Skeletal muscle satellite cell (primary cell): ENCODE results near the gene DZIP1L.

Experiments used
- H3K27me3 ChIP-seq: 2 replicates; pipeline ENCODE4 v1.7.0; 2013; ENCODE audit warnings: low read length; ENCODE audit not compliant: control insufficient read depth, insufficient read depth
- H3K36me3 ChIP-seq: 2 replicates; pipeline ENCODE4 v1.7.0; 2013; ENCODE audit warnings: mild to moderate bottlenecking, control low read depth, low read length; ENCODE audit not compliant: insufficient read depth
- H3K4me1 ChIP-seq: 2 replicates; pipeline ENCODE4 v1.7.0; 2013; ENCODE audit warnings: low read length; ENCODE audit not compliant: control insufficient read depth, insufficient read depth
- H3K4me2 ChIP-seq: 2 replicates; pipeline ENCODE4 v1.7.0; 2013; ENCODE audit warnings: mild to moderate bottlenecking, low read length
- H3K4me3 ChIP-seq: 2 replicates; pipeline ENCODE4 v1.7.0; 2013; ENCODE audit warnings: low read length
- H3K9ac ChIP-seq: 2 replicates; pipeline ENCODE4 v1.7.0; 2013; ENCODE audit warnings: mild to moderate bottlenecking, low read depth, low read length, moderate library complexity
- H3K9me3 ChIP-seq: replicated peaks from 2 replicates; pipeline ENCODE4 v1.7.0; 2013; ENCODE audit warnings: mild to moderate bottlenecking, control low read depth, low read length

Gene DZIP1L

GRCh38 chr3:138135146-138135832, 19.9 kb upstream of the DZIP1L start:
- no peak overlapping the region for H3K4me3 ChIP-seq
- peaks cover 3% of the 10 kb centered on the region for H3K27me3 ChIP-seq
- no peaks in the 10 kb centered on the region for H3K4me1 ChIP-seq
- no peaks in the 10 kb centered on the region for H3K9me3 ChIP-seq
- no peak overlapping the region for H3K4me2 ChIP-seq
- H3K36me3 ChIP-seq = no peaks in the 10 kb centered on the region
- H3K9ac ChIP-seq = no peak overlapping the region

- no peak within 1 kb of the TSS for H3K9ac ChIP-seq
- H3K9me3 ChIP-seq = no peaks in the 10 kb centered on the region
Measured at GRCh38 chr3:138132239-138132638, 16.8 kb upstream of the DZIP1L start, which contains the start of gene A4GNT. Gene A4GNT (minus strand): TSS chr3:138132390. CDS start chr3:138131256, 1,134 bp downstream.

GRCh38 chr3:138127636-138128365, 12.4 kb upstream of the DZIP1L start:
- peaks cover 20% of the 10 kb centered on the region for H3K4me1 ChIP-seq
- H3K36me3 ChIP-seq = no peaks in the 10 kb centered on the region
- no peak overlapping the region for H3K9ac ChIP-seq
- no peaks in the 10 kb centered on the region for H3K9me3 ChIP-seq
- H3K4me2 ChIP-seq = no peak overlapping the region
- no peak overlapping the region for H3K4me3 ChIP-seq
- peaks cover 3% of the 10 kb centered on the region for H3K27me3 ChIP-seq

More at GRCh38 chr3:138132239-138132638, 16.8 kb upstream of the DZIP1L start, which contains the start of gene A4GNT:
- Histone ChIP-seq H3K36me3 (no peaks in the 10 kb centered on the region), H3K4me1 (no peaks in the 10 kb centered on the region), H3K4me3 (no peak within 1 kb of the TSS), H3K27me3 (peaks cover 3% of the 10 kb centered on the region), H3K4me2 (no peak within 1 kb of the TSS)

GRCh38 chr3:138125548-138126221, 10.3 kb upstream of the DZIP1L start:
- Histone ChIP-seq H3K4me3 (peak overlapping the region; percentile 44), H3K9ac (peak overlapping the region; percentile 77), H3K9me3 (no peaks in the 10 kb centered on the region), H3K36me3 (no peaks in the 10 kb centered on the region), H3K27me3 (no peaks in the 10 kb centered on the region), H3K4me2 (peak overlapping the region; percentile 77), H3K4me1 (peaks cover 20% of the 10 kb centered on the region)

GRCh38 chr3:138124706-138125355, 9.4 kb upstream of the DZIP1L start:
- H3K27me3 ChIP-seq = no peaks in the 10 kb centered on the region
- peak overlapping the region; percentile 77 for H3K4me2 ChIP-seq
- peak overlapping the region; percentile 52 for H3K4me3 ChIP-seq
- H3K9ac ChIP-seq = peak overlapping the region; percentile 77
- H3K4me1 ChIP-seq = peaks cover 20% of the 10 kb centered on the region
- H3K36me3 ChIP-seq = no peaks in the 10 kb centered on the region
- H3K9me3 ChIP-seq = no peaks in the 10 kb centered on the region

GRCh38 chr3:138124188-138124587, 8.8 kb upstream of the DZIP1L start:
- peak overlapping the region; percentile 77 for H3K4me2 ChIP-seq
- H3K9me3 ChIP-seq = no peaks in the 10 kb centered on the region
- H3K27me3 ChIP-seq = no peaks in the 10 kb centered on the region
- H3K4me3 ChIP-seq = peak overlapping the region; percentile 52
- no peak overlapping the region for H3K9ac ChIP-seq
- no peaks in the 10 kb centered on the region for H3K36me3 ChIP-seq
- H3K4me1 ChIP-seq = peaks cover 20% of the 10 kb centered on the region

- Histone ChIP-seq H3K4me2 (no peak overlapping the region), H3K9me3 (no peaks in the 10 kb centered on the region), H3K36me3 (no peaks in the 10 kb centered on the region), H3K27me3 (no peaks in the 10 kb centered on the region), H3K4me3 (no peak overlapping the region), H3K9ac (no peak overlapping the region), H3K4me1 (peaks cover 10% of the 10 kb centered on the region)
Measured at GRCh38 chr3:138119423-138119766, 4.0 kb upstream of the DZIP1L start.

- Histone ChIP-seq H3K36me3 (no peaks in the 10 kb centered on the region), H3K9ac (no peak overlapping the region), H3K9me3 (no peaks in the 10 kb centered on the region), H3K27me3 (no peaks in the 10 kb centered on the region), H3K4me2 (no peak overlapping the region), H3K4me3 (no peak overlapping the region), H3K4me1 (peaks cover 14% of the 10 kb centered on the region)
Measured at GRCh38 chr3:138118612-138119422, 3.4 kb upstream of the DZIP1L start.

- Histone ChIP-seq H3K9ac (peak overlapping the region; percentile 88), H3K4me3 (peak overlapping the region; percentile 99)
Measured at GRCh38 chr3:138114431-138114918, 933 bp downstream of the DZIP1L start.

GRCh38 chr3:138113326-138113725, 2.1 kb downstream of the DZIP1L start:
- Histone ChIP-seq H3K36me3 (peaks cover 12% of the 10 kb centered on the region), H3K9ac (peak overlapping the region; percentile 88), H3K4me1 (peaks cover 19% of the 10 kb centered on the region), H3K9me3 (no peaks in the 10 kb centered on the region), H3K27me3 (no peaks in the 10 kb centered on the region), H3K4me3 (peak overlapping the region; percentile 10), H3K4me2 (peak overlapping the region; percentile 96)

More at GRCh38 chr3:138114431-138114918, 933 bp downstream of the DZIP1L start:
- Histone ChIP-seq H3K4me2 (peak overlapping the region; percentile 96), H3K36me3 (peaks cover 11% of the 10 kb centered on the region), H3K9me3 (no peaks in the 10 kb centered on the region), H3K27me3 (no peaks in the 10 kb centered on the region), H3K4me1 (peaks cover 23% of the 10 kb centered on the region)
